Mesendoderm (in vitro differentiated cells): Measurements from ENCODE around the gene PEX16.

ENCODE experiments used
- DNase-seq: peaks from one replicate; pipeline ENCODE4 v3.0.0; 2013
- H2AK5ac ChIP-seq: 2 replicates; pipeline ENCODE4 v1.6.1; 2013; ENCODE audit warnings: low read length, inconsistent platforms
- H2BK120ac ChIP-seq: 2 replicates; pipeline ENCODE4 v1.6.1; 2013; ENCODE audit warnings: low read depth, mild to moderate bottlenecking, low read length, moderate library complexity, mixed read lengths
- H2BK15ac ChIP-seq: replicated peaks from 2 replicates; pipeline ENCODE4 v1.6.1; 2013; ENCODE audit warnings: low read depth, mild to moderate bottlenecking, moderate library complexity
- H2BK5ac ChIP-seq: 2 replicates; pipeline ENCODE4 v1.6.1; 2013; ENCODE audit warnings: low read length, inconsistent platforms
- H3K18ac ChIP-seq: 2 replicates; pipeline ENCODE4 v1.6.1; 2013; ENCODE audit warnings: mild to moderate bottlenecking, low read length, mixed read lengths
- H3K23ac ChIP-seq: one replicate; pipeline ENCODE4 v1.6.1; 2013; ENCODE audit warnings: low read length
- H3K27ac ChIP-seq: 2 replicates; pipeline ENCODE4 v1.5.1; 2013; ENCODE audit warnings: low read depth, mild to moderate bottlenecking, inconsistent platforms, low read length, moderate library complexity
- H3K27me3 ChIP-seq: 2 replicates; pipeline ENCODE4 v1.6.1; 2013; ENCODE audit warnings: low read length, control low read depth, mild to moderate bottlenecking, inconsistent platforms; ENCODE audit not compliant: insufficient read depth, poor library complexity
- H3K36me3 ChIP-seq: 2 replicates; pipeline ENCODE4 v1.6.1; 2013; ENCODE audit warnings: low read length, inconsistent platforms; ENCODE audit not compliant: control insufficient read depth, insufficient read depth
- H3K4ac ChIP-seq: one replicate; pipeline ENCODE4 v1.6.1; 2013; ENCODE audit warnings: low read depth, mild to moderate bottlenecking, low read length, moderate library complexity
- H3K4me1 ChIP-seq: 2 replicates; pipeline ENCODE4 v1.6.1; 2013; ENCODE audit warnings: low read depth, low read length, inconsistent platforms; ENCODE audit not compliant: control insufficient read depth
- H3K4me2 ChIP-seq: 2 replicates; pipeline ENCODE4 v1.6.1; 2013; ENCODE audit warnings: low read length
- H3K4me3 ChIP-seq: 2 replicates; pipeline ENCODE4 v1.5.1; 2013; ENCODE audit warnings: mild to moderate bottlenecking, low read length
- H3K56ac ChIP-seq: one replicate; pipeline ENCODE4 v1.6.1; 2013; ENCODE audit warnings: low read length
- H3K79me1 ChIP-seq: 2 replicates; pipeline ENCODE4 v1.6.1; 2013; ENCODE audit warnings: low read length, inconsistent platforms
- H3K79me2 ChIP-seq: 2 replicates; pipeline ENCODE4 v1.6.1; 2013; ENCODE audit warnings: mild to moderate bottlenecking, low read length; ENCODE audit not compliant: control insufficient read depth, insufficient read depth
- H3K9ac ChIP-seq: 2 replicates; pipeline ENCODE4 v1.6.1; 2013; ENCODE audit warnings: low read length, inconsistent platforms
- H4K5ac ChIP-seq: one replicate; pipeline ENCODE4 v1.6.1; 2013; ENCODE audit warnings: low read length
- H4K8ac ChIP-seq: one replicate; pipeline ENCODE4 v1.6.1; 2013; ENCODE audit warnings: low read depth, mild to moderate bottlenecking, control low read depth, low read length, moderate library complexity
- WGBS: extraction: QIAGEN DNeasy Blood & Tissue Kit; methylation state at CpG from one replicate; pipeline ENCODE4 v1.1.7; 2013; ENCODE audit warnings: low lambda C conversion rate, missing lambda C conversion rate; ENCODE audit not compliant: insufficient coverage; ENCODE audit errors: extremely low coverage; 5-methylcytosine and 5-hydroxymethylcytosine counted together

PEX16 gene

GRCh38 chr11:45930031-45930794, 12.5 kb upstream of the PEX16 start:
- no peaks in the 10 kb centered on the region for H3K27me3 ChIP-seq
- no peak overlapping the region for H3K56ac ChIP-seq
- H3K9ac ChIP-seq: no peak overlapping the region
- no peaks in the 10 kb centered on the region for H3K79me1 ChIP-seq
- DNase-seq: no peak
- no peak overlapping the region for H2BK5ac ChIP-seq
- no peak overlapping the region for H2BK15ac ChIP-seq
- H2BK120ac ChIP-seq: no peak overlapping the region
- H3K4me3 ChIP-seq: no peak overlapping the region
- no peak overlapping the region for H4K8ac ChIP-seq
- no peak overlapping the region for H3K4me2 ChIP-seq
- no CpG with 5 or more reads among the region's 14 CpGs for WGBS
- H3K4me1 ChIP-seq: no peaks in the 10 kb centered on the region
- H3K36me3 ChIP-seq: no peaks in the 10 kb centered on the region
- no peak overlapping the region for H3K18ac ChIP-seq
- H3K23ac ChIP-seq: peak overlapping the region; percentile 66
- no peak overlapping the region for H4K5ac ChIP-seq
- no peak overlapping the region for H2AK5ac ChIP-seq
- no peak overlapping the region for H3K27ac ChIP-seq
- no peak overlapping the region for H3K4ac ChIP-seq
- H3K79me2 ChIP-seq: no peaks in the 10 kb centered on the region

- no peak overlapping the region for H3K27ac ChIP-seq
- no peak overlapping the region for H4K8ac ChIP-seq
- no peak overlapping the region for H2BK15ac ChIP-seq
- H3K36me3 ChIP-seq: no peaks in the 10 kb centered on the region
- no peak overlapping the region for H3K18ac ChIP-seq
- no peak overlapping the region for H3K4ac ChIP-seq
- H3K23ac ChIP-seq: no peak overlapping the region
- no peak for DNase-seq
- no peak overlapping the region for H3K9ac ChIP-seq
- H4K5ac ChIP-seq: no peak overlapping the region
- no peak overlapping the region for H2BK5ac ChIP-seq
- no peaks in the 10 kb centered on the region for H3K79me2 ChIP-seq
- H2BK120ac ChIP-seq: no peak overlapping the region
- no peak overlapping the region for H2AK5ac ChIP-seq
- no peaks in the 10 kb centered on the region for H3K4me1 ChIP-seq
- WGBS: no CpG with 5 or more reads among the region's 10 CpGs
- no peaks in the 10 kb centered on the region for H3K27me3 ChIP-seq
- no peak overlapping the region for H3K56ac ChIP-seq
- no peaks in the 10 kb centered on the region for H3K79me1 ChIP-seq
- no peak overlapping the region for H3K4me2 ChIP-seq
- H3K4me3 ChIP-seq: no peak overlapping the region
Observed at GRCh38 chr11:45929486-45930030, 11.9 kb upstream of the PEX16 start.

GRCh38 chr11:45928535-45929215, 11.0 kb upstream of the PEX16 start:
- Histone ChIP-seq H3K79me2 (no peaks in the 10 kb centered on the region), H3K56ac (no peak overlapping the region), H3K27me3 (no peaks in the 10 kb centered on the region), H2BK120ac (no peak overlapping the region), H3K36me3 (no peaks in the 10 kb centered on the region), H3K23ac (no peak overlapping the region), H2AK5ac (no peak overlapping the region), H3K9ac (no peak overlapping the region), H2BK15ac (no peak overlapping the region), H4K5ac (no peak overlapping the region), H2BK5ac (no peak overlapping the region), H3K79me1 (no peaks in the 10 kb centered on the region), H4K8ac (no peak overlapping the region), H3K4ac (no peak overlapping the region), H3K4me1 (no peaks in the 10 kb centered on the region), H3K4me3 (no peak overlapping the region), H3K4me2 (no peak overlapping the region), H3K18ac (no peak overlapping the region), H3K27ac (no peak overlapping the region)
- WGBS: no CpG with 5 or more reads among the region's 13 CpGs
- no peak for DNase-seq

- Histone ChIP-seq H3K4ac (no peak overlapping the region), H3K18ac (no peak overlapping the region), H3K4me3 (no peak overlapping the region), H2BK15ac (no peak overlapping the region), H3K4me1 (no peaks in the 10 kb centered on the region), H3K27me3 (no peaks in the 10 kb centered on the region), H3K4me2 (no peak overlapping the region), H3K36me3 (no peaks in the 10 kb centered on the region), H2AK5ac (no peak overlapping the region), H3K79me1 (no peaks in the 10 kb centered on the region), H3K56ac (no peak overlapping the region), H4K8ac (no peak overlapping the region), H3K9ac (no peak overlapping the region), H3K79me2 (no peaks in the 10 kb centered on the region), H2BK5ac (no peak overlapping the region), H2BK120ac (no peak overlapping the region), H3K23ac (no peak overlapping the region), H4K5ac (no peak overlapping the region), H3K27ac (no peak overlapping the region)
- no peak for DNase-seq
- WGBS: no CpG with 5 or more reads among the region's 27 CpGs
Observed at GRCh38 chr11:45927684-45928413, 10.2 kb upstream of the PEX16 start.

- no peaks in the 10 kb centered on the region for H3K79me2 ChIP-seq
- no peaks in the 10 kb centered on the region for H3K36me3 ChIP-seq
- no peak overlapping the region for H4K8ac ChIP-seq
- H3K9ac ChIP-seq: no peak overlapping the region
- no peaks in the 10 kb centered on the region for H3K79me1 ChIP-seq
- H3K56ac ChIP-seq: no peak overlapping the region
- no peak overlapping the region for H2BK15ac ChIP-seq
- H2AK5ac ChIP-seq: no peak overlapping the region
- DNase-seq: no peak
- no CpG with 5 or more reads among the region's 15 CpGs for WGBS
- H3K4ac ChIP-seq: no peak overlapping the region
- H4K5ac ChIP-seq: no peak overlapping the region
- H3K27me3 ChIP-seq: no peaks in the 10 kb centered on the region
- H2BK5ac ChIP-seq: no peak overlapping the region
- no peak overlapping the region for H3K4me2 ChIP-seq
- H3K4me3 ChIP-seq: no peak overlapping the region
- H2BK120ac ChIP-seq: no peak overlapping the region
- H3K4me1 ChIP-seq: no peaks in the 10 kb centered on the region
- no peak overlapping the region for H3K23ac ChIP-seq
- no peak overlapping the region for H3K27ac ChIP-seq
- no peak overlapping the region for H3K18ac ChIP-seq
Observed at GRCh38 chr11:45927332-45927683, 9.6 kb upstream of the PEX16 start.
